OCI-LY3 (cell line): Measurements from ENCODE around the gene INPP5E.

Experiments used
- CTCF ChIP-seq: fragments of 200-600, 300-600 bp; sonication (generic); IDR thresholded peaks from 2 replicates; pipeline ENCODE4 v1.5.1; 2014; ENCODE audit warnings: antibody characterized with exemption, low read length, low read depth
- EZH2phosphoT487 ChIP-seq: fragments of 200-600 bp; shearing (Covaris generic); IDR thresholded peaks from 2 replicates; pipeline ENCODE4 v1.6.1; 2018; ENCODE audit warnings: antibody characterized with exemption, mixed run types, low read depth

GRCh38 chr9:136437839-136438547 lies 1.7 kb downstream of the INPP5E start:
- TF ChIP-seq CTCF (no peak), EZH2phosphoT487 (no peak)
